GM12864 (cell line): ENCODE results near the gene CDC25C.

Experiments
- DNase-seq: peaks from one replicate; pipeline ENCODE4 v3.0.0-alpha.2; 2011; ENCODE audit warnings: low read depth
- H3K4me3 ChIP-seq: 2 replicates; pipeline ENCODE4 v1.5.1; 2011; ENCODE audit warnings: mild to moderate bottlenecking, low read depth, low read length, control low read depth
- TF ChIP-seq, protein P1 (sequence below): IDR thresholded peaks from 2 replicates; pipeline ENCODE4 v1.5.1; 2011; ENCODE audit warnings: low read depth, mild to moderate bottlenecking, moderate library complexity, low read length, control low read depth, inconsistent platforms; ENCODE audit errors: missing control alignments

Gene CDC25C

GRCh38 chr5:138238034-138238433, 93.6 kb downstream of the CDC25C start:
- no peak for DNase-seq
- TF ChIP-seq, protein P1, sequence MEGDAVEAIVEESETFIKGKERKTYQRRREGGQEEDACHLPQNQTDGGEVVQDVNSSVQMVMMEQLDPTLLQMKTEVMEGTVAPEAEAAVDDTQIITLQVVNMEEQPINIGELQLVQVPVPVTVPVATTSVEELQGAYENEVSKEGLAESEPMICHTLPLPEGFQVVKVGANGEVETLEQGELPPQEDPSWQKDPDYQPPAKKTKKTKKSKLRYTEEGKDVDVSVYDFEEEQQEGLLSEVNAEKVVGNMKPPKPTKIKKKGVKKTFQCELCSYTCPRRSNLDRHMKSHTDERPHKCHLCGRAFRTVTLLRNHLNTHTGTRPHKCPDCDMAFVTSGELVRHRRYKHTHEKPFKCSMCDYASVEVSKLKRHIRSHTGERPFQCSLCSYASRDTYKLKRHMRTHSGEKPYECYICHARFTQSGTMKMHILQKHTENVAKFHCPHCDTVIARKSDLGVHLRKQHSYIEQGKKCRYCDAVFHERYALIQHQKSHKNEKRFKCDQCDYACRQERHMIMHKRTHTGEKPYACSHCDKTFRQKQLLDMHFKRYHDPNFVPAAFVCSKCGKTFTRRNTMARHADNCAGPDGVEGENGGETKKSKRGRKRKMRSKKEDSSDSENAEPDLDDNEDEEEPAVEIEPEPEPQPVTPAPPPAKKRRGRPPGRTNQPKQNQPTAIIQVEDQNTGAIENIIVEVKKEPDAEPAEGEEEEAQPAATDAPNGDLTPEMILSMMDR, result no peak
- no peak overlapping the region for H3K4me3 ChIP-seq
